Bronchial epithelial cell (primary cell): ENCODE measurements around the gene PDE1C. TPM values are rescaled to one million over a fixed set of nuclear protein-coding genes. Genes with fewer than 3 reads are reported as not detected.

Experiments used
- DNase-seq: peaks from one replicate; pipeline ENCODE4 v3.0.0-alpha.2; 2010; ENCODE audit warnings: low read depth
- FAIRE-seq: peaks from 2 replicates; lab custom pipeline; 2011; peaks lifted over from hg19 to GRCh38; lab: Jason Lieb, UNC
- H3K27me3 ChIP-seq: 2 replicates; pipeline ENCODE4 v1.5.1; 2011; ENCODE audit warnings: low read length; ENCODE audit not compliant: control insufficient read depth, insufficient read depth
- H3K36me3 ChIP-seq: 2 replicates; pipeline ENCODE4 v1.5.1; 2011; ENCODE audit warnings: low read length; ENCODE audit not compliant: control insufficient read depth, insufficient read depth
- H3K4me3 ChIP-seq: 2 replicates; pipeline ENCODE4 v1.5.1; 2011; ENCODE audit warnings: mild to moderate bottlenecking, low read depth, low read length, control low read depth
- CTCF ChIP-seq: IDR thresholded peaks from 2 replicates; pipeline ENCODE4 v1.5.1; 2011; ENCODE audit warnings: mild to moderate bottlenecking, moderate library complexity, low read length, control low read depth, inconsistent platforms; ENCODE audit not compliant: insufficient read depth, severe bottlenecking
- total RNA-seq: library from RNA; depleted of rRNA; stranded (reverse); fragments of >200 nt; gene quantifications from 2 replicates; pipeline ENCODE4 v1.2.1, GENCODE V29; 2014

Gene PDE1C
- total RNA-seq, 1 donor from 2014 or later: not detected

GRCh38 chr7:31957090-31957720, 113.0 kb downstream of the PDE1C start:
- Histone ChIP-seq H3K4me3 (no peak overlapping the region), H3K27me3 (no peaks in the 10 kb centered on the region), H3K36me3 (no peaks in the 10 kb centered on the region)
- FAIRE-seq (no peak), DNase-seq (peak; percentile 26)
- TF ChIP-seq CTCF: no peak

- TF ChIP-seq CTCF: no peak
- no peaks in the 10 kb centered on the region for H3K36me3 ChIP-seq
- DNase-seq: no peak
- no peak overlapping the region for H3K4me3 ChIP-seq
- H3K27me3 ChIP-seq: no peaks in the 10 kb centered on the region
- FAIRE-seq: no peak
These were observed 114.6 kb downstream of the PDE1C start for GRCh38 chr7:31955641-31956040.

- Histone ChIP-seq H3K36me3 (no peaks in the 10 kb centered on the region), H3K4me3 (no peak overlapping the region), H3K27me3 (no peaks in the 10 kb centered on the region)
- no peak for DNase-seq
- no peak for FAIRE-seq
- TF ChIP-seq CTCF: no peak
These were observed 115.2 kb downstream of the PDE1C start for GRCh38 chr7:31955021-31955420.

- DNase-seq (no peak), FAIRE-seq (no peak)
- Histone ChIP-seq H3K27me3 (no peaks in the 10 kb centered on the region), H3K4me3 (no peak overlapping the region), H3K36me3 (no peaks in the 10 kb centered on the region)
- TF ChIP-seq CTCF: no peak
These were observed 115.7 kb downstream of the PDE1C start for GRCh38 chr7:31954500-31954899.

GRCh38 chr7:31953432-31953831, 116.8 kb downstream of the PDE1C start:
- no peak for TF ChIP-seq CTCF
- no peak overlapping the region for H3K4me3 ChIP-seq
- FAIRE-seq: no peak
- no peaks in the 10 kb centered on the region for H3K27me3 ChIP-seq
- DNase-seq: no peak
- no peaks in the 10 kb centered on the region for H3K36me3 ChIP-seq

GRCh38 chr7:31950091-31950755, 120.0 kb downstream of the PDE1C start:
- peak; percentile 33 for DNase-seq
- TF ChIP-seq CTCF: no peak
- H3K36me3 ChIP-seq: no peaks in the 10 kb centered on the region
- FAIRE-seq: no peak
- no peaks in the 10 kb centered on the region for H3K27me3 ChIP-seq
- no peak overlapping the region for H3K4me3 ChIP-seq
